SKM-1 (cell line): ENCODE data around the gene DCAF4L1.
A peak's percentile ranks its signal among the peaks of the same experiment; 100 is the strongest.

Source experiments
- DNase-seq: peaks from one replicate; lab custom pipeline; 2025; ENCODE audit not compliant: unreplicated experiment; lab: John Stamatoyannopoulos, UW

Gene DCAF4L1

DNA sequence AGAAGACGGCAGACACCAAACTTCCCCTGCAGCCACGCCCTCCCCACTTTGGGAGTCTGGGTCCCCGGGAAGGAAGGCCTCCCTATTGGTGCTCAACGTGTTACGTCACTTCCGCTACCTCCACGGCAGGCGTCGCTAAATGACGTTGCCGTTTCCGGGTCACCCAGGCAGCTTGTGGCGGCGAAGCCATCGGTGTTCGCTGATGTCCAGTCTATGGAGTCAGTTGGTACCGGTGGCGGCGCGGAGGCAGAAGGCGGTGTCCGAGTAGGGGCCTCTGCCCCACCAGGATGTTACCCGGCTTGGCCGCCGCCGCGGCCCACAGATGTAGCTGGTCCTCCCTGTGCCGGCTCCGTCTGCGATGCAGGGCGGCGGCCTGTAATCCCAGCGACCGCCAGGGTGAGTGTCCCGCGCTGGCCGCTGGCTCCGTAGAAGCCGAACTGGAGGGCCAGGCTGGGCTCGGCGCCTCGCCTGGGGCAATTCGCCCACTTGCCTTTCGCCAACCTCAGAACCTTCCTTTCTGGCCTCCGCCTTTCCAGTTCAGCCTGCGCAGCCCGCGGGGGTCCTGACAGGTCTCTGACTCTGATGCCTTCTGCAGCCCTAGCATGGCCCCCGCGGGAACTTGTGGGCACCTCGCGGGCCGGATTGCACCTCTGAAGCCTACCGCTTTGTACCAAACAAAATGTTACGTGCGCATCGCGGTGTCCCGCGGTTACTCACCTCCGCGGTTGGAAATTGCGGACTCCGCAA, 9.0 kb downstream of the DCAF4L1 start, which contains the start of gene SLC30A9:
Gene SLC30A9, plus strand, starts transcription at position 166 of the 747 bp plus-strand sequence. Its CDS starts 122 bp downstream, at position 288.
- DNase-seq: peak; percentile 89

DNA sequence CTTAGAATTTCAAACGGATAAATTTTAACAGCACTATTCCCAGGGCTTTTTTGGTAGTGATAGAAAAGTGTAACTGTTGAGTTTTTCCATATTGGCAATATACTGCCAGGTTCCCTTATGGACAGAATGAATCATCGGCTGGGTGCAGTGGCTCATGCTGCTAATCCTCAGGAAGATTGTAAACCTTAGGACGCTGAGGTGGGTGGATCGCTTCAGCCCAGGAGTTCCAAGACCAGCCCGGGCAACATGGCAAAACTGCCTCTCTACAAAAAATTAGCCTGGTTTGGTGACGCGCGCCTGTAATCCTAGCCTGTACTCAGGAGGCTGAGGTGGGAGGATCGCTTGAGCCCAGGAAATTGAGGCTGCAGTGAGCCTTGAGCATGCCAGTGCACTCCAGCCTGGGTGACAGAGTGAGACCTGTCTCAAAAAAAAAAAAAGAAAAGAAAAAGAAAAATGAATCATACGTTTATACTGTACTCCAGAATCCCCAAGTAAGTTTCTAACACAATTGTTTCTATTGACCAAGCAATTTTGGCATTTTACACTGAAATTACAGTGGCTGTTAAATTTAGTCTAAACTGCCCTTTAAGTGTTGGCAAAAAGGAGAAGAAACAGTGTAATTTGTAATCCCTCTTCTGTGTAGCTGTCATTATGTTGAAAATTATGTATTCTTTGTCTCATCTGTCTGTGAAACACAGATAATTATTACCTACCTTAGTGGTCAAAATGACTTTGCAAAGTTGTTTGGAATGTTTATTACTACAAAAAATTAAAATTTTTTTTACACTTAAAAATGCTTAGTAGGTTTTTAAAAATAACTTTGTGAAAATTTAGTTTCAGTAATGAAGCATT, 10.6 kb downstream of the DCAF4L1 start:
- no peak for DNase-seq

DNA sequence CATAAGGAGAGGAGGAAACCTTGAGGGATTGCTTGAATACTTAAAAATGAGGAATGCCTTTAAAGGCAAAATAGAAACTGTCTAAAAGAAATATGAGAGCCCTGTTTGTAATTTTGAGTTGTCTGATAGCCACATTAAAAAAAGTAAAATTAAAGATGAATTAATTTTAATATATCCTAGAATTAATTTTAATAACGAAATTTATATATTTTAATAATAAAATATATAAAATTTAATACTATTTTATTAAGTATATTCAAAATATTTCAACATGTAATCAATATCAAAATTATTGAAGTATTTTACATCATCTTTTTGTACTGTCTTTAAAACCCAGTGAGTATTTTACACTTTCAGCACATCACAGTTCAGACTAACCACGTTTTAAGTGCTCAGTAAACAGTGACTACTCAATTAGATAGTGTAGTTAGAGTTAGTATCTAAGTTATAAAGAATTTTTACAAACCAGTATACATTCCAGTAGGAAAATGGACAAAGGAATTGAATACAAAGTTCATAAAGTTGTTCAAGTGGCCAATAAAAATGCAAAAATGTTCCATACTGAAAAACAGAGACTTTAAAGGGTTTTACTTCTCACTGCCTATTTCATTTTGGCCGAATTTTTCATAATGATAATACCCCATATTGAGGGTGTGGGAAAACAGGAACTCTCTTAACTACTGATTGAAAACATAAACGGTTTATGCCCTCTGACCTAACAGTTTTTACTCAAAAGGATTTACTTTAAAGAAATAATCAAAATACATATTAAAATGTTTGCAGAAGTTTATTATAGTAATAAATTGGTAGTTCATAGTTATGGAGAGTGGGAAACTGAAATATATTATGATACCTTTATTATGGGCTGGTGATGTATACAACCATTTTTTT, 11.7 kb downstream of the DCAF4L1 start:
- no peak for DNase-seq

DNA sequence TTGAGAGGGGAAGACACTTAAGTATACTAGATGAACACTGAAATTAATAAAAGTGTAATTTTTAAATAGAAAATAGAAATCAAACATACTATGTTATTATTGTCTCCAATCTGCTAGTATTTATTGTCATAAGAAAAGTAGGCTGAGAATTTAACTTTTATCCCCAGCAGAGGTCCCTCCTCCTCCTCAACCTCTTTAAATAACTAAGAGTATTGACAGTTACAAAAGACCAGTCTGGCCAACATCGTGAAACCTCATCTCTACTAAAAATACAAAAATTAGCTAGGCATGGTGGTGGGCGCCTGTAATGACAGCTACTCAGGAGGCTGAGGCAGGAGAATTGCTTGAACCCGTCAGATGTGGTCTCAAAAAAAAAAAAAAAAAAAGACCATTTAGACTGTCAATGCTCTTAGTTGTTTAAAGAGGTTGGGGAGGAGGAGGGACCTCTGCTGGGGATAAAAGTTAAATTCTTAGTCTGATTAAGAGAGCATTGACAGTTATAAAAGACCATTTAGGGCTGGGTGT, 13.0 kb downstream of the DCAF4L1 start:
- no peak for DNase-seq

DNA sequence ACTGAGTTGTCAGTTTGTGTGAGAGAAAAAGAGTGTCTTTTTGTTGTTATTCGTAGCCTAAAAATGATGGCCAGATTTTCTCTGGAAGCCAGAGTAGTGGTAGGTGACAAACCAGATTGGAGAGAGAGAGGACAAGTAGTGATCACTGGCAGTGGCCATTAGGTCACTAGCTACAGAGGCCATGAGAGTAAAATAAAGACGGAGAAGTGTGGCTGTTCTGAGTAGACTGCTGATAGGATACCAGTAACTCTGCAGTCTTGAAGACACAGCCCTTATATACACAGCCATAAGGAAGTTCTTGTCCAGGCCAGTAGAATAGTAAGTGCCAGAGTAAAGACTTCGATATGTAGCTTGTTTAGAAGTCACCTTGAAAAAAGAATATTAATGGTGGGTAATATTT, 16.5 kb downstream of the DCAF4L1 start:
- DNase-seq: no peak

DNA sequence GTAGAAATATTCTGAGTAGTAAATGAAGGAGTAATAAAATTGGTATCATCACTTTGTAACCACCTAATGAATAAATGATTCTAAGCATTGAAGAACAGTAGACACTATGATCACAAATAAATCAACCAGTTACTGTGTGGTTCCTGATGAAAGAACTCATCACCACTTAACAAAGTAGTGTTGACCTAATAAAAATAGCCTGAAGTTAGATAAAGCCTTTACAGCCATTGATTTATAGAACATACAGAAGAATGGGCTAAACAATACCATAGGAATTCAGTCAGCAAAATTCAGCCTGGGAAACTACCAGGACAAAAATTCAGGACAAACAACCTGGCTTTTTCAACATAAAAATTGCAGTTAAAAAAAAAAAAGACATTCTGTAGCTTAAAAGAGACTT, 17.8 kb downstream of the DCAF4L1 start:
- no peak for DNase-seq

DNA sequence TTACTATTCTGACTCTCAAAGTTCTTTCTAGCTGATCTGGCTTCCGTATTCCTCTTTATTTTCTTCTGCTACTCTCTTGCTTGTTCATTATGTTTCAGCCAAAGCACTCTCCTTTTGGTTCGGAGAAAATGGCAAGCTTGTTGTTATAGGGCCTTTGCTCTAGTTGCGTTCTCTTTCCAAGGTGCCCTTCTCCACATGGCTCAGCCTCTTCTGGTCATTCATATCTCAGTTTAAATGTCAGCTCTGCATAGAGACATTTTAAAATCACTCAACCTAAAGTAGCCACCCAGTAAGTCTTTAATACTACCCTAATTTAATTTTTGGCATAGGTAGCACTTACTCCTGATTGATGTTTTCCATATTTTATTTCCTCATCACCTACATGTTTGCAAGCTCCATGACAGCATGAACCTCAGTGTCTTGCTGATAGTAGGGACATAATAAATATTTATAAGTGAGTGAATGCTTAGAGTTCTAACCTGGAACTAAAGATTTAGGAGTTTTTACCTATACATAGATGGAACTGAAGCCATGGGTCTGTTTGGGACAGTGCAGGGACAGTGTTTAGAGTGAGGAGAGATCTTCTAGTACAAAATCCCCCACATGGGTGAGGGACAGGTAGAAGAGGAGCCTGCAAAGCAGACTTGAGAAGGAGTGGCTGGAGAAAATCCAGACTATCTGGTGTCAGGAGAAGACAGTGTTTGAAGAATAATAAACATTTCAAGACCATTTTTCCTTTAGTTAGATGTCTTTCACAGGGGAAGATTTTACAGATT, 26.6 kb downstream of the DCAF4L1 start:
- DNase-seq: no peak

DNA sequence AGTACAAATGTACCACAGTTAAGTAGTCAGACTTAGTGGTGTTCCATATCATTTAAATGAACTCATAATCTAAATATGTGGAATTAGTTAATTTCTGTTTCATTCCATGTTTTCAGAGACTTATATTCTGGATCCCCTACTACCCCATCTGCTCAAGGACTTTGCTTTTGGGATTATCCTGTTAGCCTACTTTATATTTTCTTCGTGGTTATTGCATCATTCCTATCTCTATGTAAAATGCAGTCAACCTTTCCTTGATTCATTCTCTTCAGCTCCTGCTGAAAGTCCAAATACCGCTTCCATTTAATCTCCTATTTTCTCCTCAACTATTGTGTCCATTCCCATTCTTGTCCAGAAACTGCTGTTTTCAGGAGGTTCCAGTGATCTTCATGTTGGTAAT, 33.9 kb downstream of the DCAF4L1 start:
- DNase-seq: no peak

DNA sequence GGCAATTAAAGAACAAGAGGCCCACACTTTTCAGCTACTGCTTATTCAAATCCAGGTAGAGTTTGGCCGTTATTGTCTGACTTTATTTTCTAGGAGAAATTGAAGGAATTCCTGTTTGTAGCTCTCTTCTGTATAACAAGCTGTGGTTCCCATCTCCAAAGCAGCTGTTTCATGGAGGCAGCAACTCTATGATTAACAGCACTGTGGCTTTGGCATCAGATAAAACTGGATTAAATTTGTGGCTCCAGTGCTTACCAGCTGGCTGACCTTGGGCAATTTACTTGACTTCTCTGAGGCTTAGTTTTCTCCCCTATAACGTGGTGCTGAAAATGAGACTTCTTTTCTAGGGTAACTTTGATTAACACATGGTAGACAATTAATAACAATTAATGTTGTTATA, 36.9 kb downstream of the DCAF4L1 start:
- no peak for DNase-seq
